Activated naive CD4-positive, alpha-beta T cell (primary cell): ENCODE data around the gene IMMP2L.

Source experiments
- DNase-seq, 4 experiments: peaks; one replicate each; lab custom pipeline; 2025; lab: John Stamatoyannopoulos, UW

Gene IMMP2L

GRCh38 chr7:111029574-111030251 lies 532.6 kb downstream of the IMMP2L start:
- DNase-seq, result no peak

DNA sequence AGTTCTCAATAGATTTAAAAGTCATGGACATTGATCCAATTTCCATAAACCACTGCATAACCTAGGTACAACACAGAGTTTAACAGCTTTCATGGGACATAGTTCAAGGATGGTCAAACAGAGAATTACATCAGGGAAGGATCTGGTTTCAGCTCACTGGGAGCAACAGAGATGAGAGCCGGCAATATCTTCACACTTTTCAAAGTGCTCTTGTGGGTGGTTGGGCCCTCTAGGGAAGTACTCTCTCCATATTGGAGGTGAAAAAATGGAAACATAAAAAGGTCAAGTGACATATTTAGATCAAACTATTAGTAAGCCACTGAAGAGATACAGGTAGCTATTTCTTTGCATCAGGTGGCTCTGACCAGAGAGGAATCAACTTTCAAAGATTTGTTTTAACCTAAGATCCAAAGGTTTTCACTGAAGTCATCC lies 533.1 kb downstream of the IMMP2L start:
- DNase-seq, result no peak

DNA sequence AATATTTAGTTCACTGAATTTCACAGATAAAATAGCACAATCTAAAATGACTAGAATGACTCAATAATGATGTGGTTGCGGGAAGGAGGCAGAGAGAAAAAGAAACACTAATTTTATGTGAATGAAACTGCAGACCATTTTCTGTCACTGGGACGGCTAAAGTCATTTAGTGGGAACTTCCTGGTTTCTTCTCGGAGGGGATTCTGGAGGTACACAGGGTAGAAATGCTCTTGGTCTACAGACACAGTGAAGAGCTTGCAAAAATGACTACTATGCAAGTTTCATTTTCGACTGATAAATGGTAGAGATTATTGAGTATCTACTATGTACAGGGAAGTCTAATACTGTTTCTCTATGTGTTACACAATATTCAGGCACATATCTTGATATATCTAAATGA lies 534.9 kb downstream of the IMMP2L start:
- DNase-seq, result no peak

DNA sequence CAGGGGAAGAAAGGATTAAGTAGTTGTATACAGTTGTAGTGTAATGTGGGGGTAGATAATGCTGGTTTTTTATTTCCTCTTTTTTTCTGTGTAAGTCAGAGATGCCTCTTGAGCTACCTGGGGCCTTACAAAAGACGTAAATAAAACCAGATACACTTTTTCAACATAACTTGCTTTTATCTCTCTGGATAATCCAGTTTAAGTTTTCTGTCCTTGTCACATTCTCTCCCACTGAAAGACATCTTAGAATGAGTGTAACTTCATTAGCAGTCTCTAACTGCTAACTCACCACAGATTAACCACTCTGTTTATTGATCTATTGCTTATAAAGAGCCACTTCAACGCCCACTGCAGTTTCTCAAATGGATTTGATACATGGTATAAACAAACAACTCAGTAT lies 535.5 kb downstream of the IMMP2L start:
- DNase-seq, result no peak

GRCh38 chr7:111026343-111026742 lies 535.9 kb downstream of the IMMP2L start:
- DNase-seq, result no peak

DNA sequence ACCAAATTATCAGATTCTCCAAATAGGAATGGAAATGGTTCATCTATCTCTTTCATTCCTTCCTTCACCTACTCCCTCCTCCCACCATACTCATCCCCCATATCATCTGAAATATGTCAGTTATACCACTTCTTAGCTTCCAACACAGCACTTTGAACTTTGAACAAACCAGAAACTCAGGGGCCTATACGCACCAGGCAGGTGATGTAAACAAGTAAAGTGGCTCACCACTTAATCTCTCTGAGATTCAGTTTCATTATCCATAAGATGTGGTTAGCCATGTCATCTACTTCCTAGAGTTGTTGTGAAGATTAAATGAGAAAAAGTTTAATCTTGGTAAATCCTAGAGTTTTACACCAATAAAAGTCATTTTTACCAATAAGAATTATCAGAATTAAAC lies 537.3 kb downstream of the IMMP2L start:
- DNase-seq, result peak in 1 of 4 experiments; percentile 4

DNA sequence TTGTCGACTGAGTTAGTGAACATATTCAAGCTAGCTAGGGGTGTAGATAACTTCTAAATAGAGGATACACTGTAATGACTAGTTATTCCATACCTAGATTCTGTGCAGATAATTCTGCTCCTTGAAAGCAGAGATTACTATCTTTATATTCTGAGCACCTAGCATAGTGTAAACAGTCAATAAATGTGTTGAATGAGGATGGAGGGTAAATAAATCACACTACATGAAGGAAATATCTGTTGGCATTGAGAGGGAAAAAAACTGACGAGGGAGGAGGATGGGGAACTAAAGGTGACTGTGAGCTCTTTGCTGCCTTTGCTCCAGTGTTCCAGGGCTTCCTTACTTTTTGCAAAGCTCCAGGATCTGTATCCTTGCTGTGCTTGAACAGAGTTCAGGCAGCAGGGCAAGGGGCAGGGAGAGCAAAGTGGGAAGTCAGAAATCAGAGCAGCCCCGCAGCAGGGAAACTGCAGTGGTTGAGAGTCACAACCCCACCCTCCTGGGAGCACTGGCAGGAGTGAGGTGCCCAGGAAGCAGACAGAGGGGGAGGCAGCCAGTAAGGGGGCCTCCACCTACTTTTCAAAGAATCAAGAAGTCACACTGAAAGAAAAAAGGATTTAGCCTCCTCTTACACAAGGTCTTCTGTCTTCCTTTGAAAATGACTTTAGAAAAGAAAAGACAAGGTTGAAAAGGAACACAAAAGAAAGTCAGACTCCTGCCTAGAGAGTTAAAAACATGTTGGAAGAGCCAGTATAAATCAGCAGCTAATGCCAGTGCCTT lies 543.1 kb downstream of the IMMP2L start:
- DNase-seq, result no peak

DNA sequence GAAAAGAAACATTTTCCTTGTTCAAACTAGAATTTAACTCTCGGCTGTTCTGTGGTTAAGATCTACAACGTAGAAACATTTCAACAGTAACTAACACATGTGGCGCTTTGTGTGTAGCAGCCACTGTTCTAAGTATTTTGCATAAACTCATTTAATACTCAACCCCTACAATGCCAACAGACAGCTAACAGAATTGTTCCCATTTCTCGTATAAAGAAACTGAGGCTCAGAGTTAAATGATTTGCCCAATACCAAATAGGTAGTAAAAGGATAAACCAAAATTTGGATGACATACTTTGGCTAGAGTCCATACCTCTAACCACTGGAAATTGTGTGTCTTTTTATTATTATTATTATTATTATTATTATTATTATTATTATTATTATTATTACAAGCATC lies 543.8 kb downstream of the IMMP2L start:
- DNase-seq, result no peak

DNA sequence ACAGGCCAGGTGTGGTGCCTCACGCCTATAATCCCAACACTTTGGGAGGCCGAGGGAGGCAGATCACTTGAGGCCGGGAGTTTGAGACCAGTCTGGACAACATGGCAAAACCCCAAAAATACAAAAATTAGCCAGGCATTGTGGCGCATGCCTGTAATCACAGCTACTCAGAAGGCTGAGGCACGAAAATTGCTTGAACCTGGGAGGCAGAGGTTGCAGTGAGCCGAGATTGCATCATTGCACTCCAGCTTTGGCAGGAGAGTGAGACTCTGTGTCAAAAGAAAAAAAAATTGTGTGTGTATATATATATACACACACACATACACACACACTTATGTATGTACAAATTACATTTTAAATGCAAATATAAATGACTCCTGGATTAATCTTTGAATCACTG lies 548.2 kb downstream of the IMMP2L start:
- no peak for DNase-seq

DNA sequence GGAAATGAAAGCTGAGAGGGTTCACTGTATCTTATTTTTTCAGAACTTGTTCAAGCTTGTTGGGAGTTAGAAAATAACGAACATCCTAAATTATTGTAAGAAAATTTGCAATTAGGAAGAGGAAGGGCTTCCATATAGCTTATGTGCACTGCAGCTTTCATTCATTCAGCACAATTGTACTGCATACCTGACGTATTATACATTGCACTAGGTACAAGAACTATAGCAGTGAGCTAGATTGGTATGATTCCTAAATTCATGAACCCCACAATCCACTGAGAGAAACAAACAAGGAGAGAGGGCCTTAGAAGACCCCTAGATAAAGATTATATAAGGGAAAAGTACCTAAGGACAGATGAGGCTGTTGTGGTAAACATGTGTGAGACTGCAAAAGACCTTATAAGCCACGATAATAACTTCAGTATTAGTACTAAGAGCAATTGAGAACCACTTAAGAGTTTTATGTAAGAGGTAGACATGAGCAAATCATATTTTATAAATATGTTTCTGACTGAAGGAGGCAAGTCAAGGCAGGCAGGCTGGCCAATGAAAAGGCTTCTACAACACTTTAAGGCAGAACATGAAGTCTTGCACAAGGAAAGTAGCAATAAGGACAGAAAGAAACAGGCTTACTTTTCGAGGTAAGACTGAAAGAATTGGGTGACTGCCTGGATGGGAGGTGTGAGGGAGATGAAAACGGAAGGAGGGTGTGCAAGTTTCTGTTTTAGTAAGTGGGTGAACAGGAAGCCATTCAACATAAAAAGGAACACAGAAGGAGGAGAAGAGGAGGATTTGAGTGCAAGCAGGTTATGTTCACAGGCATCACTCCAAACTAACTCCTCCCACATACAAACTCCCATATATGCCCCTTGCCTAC lies 549.3 kb downstream of the IMMP2L start:
- DNase-seq, result no peak

GRCh38 chr7:111012149-111012548 lies 550.1 kb downstream of the IMMP2L start:
- no peak for DNase-seq

GRCh38 chr7:111011520-111011919 lies 550.8 kb downstream of the IMMP2L start:
- DNase-seq, result no peak

DNA sequence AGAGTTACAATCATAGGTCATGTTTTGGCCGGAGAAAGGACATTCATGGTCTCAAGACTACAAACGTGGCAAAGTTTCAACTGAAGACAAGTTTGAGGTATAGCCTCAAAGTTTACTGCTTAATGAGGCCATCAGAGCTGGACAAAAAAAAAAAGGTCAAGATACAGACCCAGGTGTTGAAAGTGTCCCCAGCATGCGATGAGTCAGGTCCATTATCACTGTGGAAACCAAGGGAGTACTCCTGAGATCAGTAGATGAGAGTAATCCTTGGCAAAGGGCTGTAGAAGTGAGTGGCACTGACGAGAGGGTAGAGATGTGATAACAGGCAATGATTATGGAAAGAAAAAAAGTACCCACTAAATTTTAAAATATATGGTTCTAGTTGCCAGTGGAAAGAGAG lies 551.5 kb downstream of the IMMP2L start:
- no peak for DNase-seq

DNA sequence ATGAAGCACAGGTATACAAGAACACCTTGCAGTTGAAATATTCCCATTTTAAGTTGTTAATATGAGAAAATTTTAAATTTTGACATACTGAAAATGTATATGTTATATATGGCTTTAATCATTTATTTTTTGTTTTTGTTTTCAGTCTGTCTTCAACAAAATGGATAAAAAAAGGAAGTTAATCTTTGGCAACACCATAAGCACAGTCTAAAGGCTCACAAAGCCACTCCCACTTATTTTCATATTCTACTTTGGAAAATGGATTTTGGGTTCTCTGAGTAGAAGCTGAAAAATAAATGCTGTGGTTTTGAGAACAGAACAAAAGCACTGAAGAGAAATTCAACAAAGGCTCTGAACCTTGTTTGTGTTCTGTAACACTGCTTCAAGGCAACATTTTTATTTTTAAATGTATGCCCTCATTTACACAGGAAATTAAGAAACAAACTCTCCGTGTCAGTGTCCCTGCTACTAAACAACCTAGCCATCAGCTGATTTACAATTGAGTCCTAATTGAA lies 552.7 kb downstream of the IMMP2L start:
- no peak for DNase-seq

DNA sequence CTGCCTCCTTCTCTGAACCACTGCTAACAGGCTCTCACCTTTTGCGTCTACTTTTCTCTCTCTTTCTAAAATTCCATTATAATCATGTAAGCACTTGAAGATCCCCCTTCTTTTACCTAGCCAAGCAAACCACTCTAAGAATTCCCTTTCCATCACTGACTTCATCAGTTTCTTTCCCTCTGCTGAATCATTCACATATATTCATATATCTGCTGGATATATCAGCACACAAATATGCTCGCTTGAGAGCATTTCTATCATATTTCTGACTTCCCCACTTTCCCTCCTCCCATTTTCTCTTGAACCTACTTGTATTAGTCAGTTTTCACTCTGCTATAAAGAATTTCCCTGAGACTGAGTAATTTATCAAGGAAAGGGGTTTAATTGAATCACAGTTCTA lies 555.6 kb downstream of the IMMP2L start:
- DNase-seq, result no peak

DNA sequence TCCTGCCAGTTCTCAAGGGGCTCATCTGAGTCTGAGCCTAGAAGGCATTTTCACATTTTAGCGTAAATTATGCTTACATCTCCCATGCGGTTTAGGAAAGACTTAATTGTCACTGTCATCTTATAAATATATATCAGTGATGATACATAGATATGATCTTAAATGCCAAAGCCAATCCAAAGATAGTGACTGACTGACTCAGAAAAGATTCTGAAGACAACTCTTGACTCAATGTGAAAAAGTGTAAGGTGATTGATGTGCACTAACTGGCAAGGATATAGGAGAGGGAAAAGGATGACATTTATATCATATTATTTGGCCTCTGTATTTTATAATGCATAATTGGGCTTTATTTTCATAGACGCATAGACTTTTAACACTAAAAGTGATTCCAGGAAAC lies 556.3 kb downstream of the IMMP2L start:
- DNase-seq, result no peak

DNA sequence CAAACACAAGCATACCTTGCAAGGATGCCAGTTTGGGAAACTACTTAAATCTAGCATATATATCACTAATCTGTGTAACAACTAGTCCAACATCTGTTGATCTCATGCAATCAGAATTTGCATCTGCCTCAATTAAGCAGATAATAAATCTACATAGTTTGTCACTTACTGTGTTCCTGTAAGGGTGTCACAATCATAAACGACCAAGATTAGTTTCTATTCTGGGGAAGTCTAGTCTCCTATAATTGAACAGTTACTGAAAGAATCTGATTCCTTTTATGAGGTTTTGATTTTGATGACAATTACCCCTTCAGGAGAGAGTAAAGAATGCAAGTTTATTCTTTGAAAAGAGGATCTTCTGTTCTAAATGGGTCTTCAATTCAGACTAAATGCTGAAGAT lies 556.8 kb downstream of the IMMP2L start:
- DNase-seq, result no peak

GRCh38 chr7:111004310-111004901 lies 557.9 kb downstream of the IMMP2L start:
- no peak for DNase-seq

- DNase-seq, result no peak
Measured at GRCh38 chr7:111003883-111004282, 558.4 kb downstream of the IMMP2L start.

DNA sequence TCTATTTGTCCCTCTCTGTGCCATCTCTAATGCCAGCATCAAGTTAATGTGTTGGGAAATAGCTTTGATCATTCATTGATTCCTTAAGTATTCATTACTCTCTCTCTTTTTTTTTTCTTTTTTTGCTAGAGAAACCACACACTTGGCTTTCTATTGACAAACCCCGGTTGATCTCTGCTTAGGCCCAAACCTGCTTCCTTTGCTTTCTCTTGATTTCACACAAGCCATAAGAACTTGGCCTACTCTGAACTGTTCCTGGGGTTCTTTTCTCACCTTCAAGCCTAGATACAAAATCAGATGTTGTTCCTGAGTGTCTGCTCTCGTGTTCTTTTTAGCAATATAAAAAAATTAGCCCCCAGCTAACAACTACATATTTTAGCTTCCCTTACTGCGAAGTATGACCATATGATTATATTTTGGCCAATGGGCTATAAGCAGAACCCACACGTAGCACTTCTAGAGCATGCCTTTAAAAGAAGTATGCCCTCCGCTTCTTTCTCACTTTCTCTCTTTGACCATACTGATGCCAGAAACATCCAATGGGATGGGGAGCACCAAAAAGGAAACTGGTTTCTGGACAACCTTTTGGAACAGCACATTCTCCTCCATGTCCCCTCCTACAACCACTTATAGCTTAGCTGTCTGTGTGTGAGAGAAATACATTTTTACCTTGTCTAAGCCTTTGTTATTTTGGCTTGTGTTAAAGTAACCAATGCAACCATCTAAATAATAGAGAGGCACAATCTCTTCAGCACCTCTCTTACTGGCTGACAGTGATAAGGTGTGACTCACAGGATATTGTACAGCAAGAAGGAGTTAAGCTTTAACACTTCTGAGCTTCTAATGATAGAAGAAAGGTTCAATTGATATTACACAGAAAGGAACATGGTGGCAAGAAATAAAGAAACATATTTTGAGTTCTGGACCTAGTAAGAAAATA lies 568.0 kb downstream of the IMMP2L start:
- no peak for DNase-seq
